ENCODE measurements around the gene OBSCN.

DNA sequence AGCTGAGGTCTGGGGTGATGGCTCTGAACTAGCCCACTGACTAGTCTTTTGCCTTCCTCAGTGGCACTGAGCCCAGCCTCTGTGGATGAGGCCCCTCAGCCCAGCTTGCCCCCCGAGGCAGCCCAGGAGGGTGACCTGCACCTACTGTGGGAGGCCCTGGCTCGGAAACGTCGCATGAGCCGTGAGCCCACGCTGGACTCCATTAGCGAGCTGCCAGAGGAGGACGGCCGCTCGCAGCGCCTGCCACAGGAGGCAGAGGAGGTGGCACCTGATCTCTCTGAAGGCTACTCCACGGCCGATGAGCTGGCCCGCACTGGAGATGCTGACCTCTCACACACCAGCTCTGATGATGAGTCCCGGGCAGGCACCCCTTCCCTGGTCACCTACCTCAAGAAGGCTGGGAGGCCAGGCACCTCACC, 111.0 kb downstream of the OBSCN start:
- TF ChIP-seq CTCF (IDR thresholded peaks at IDR 0.05) (no peak), POLR2AphosphoS5 (IDR thresholded peaks at IDR 0.05; ENCODE audit: low read depth, low read length) (no peak), REST (IDR thresholded peaks at IDR 0.05; ENCODE audit: insufficient read depth in 1 of 2, low read depth in 2 of 2, low read length in 1 of 2) (no peak), TCF7L2 (IDR thresholded peaks at IDR 0.05; ENCODE audit: low read depth, low read length) (no peak), SIN3A (IDR thresholded peaks at IDR 0.05; ENCODE audit: borderline replicate concordance, insufficient read depth, low read depth, low read length) (no peak)
